ENCODE results near the gene GID8.
A peak's percentile ranks its signal among the peaks of the same experiment; 100 is the strongest.

GID8 gene

GRCh38 chr20:62938105-62938888, at the start of gene GID8:
TSS of gene GID8 (plus strand) at chr20:62938147. CDS start at chr20:62941503, 3,356 bp downstream.
- DNase-seq: peak; percentile 30 to 55

DNA sequence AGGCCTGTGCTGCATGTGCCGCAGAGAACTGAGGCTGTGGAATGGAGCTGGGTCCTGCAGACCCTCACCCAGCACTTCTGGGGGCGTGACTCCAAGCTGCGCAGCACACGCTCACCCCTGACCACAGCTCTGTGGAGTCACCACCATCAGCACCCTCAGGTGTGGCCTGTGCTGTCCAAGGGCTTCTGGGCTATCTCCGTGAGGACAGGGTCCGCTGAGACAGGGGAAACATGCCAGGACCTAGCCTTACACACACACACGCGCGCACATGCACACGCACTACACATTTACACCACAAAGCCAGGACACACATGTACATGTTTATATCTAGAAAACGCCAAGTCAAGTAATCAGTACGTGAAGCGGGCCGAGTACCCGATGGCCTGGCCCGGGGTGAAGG, 49.5 kb upstream of the GID8 start:
- DNase-seq: no peak

- no peak for DNase-seq
Observed at GRCh38 chr20:62888910-62889309, 49.0 kb upstream of the GID8 start.

DNA sequence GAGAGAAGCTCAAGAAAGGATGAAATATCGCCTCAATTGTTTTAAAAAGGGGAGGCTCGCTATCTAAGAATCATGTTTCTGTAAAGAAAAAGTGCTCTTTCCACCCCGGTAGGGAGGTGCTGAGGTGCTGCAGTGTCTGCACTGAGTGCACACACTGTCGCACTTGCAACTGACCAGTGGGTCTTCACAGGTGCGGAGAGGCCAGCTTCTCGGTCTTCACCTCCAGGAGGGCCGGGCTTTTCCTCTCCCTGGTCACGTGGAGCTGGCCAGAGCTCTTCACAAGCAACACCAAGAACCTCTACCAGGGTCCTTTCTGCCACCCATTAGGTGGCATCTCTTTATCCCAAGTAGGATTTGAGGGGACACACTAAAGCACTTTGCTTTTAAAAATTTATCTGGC, 48.5 kb upstream of the GID8 start:
- DNase-seq: no peak

GRCh38 chr20:62889871-62890270, 48.1 kb upstream of the GID8 start:
- no peak for DNase-seq

GRCh38 chr20:62890444-62890843, 47.5 kb upstream of the GID8 start:
- no peak for DNase-seq

- DNase-seq: peak; percentile 36 to 37
Observed at GRCh38 chr20:62891111-62891510, 46.8 kb upstream of the GID8 start.

GRCh38 chr20:62892348-62893304, 45.3 kb upstream of the GID8 start:
- peak; percentile 15 to 36 for DNase-seq

- DNase-seq: no peak
Observed at GRCh38 chr20:62893700-62894099, 44.2 kb upstream of the GID8 start.

DNA sequence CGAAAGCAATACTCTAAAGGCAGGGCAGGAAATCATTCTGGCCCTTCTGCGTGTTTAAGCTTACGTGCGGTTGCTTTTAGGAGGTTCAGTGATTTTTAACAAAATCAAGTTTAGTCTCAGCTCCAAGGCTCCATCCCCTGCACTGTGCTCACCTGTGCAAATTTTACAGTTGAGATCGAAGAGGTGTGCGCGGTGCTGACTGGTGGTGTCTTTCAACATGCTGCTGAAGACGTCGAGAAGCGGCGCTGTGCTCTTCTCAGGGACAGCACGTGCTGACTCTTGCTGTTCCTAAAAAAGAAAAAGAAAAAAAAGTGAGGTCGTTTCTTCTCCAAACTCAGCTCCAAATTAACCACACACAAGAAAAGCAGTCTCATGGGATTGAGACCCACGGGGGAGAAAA, 43.7 kb upstream of the GID8 start:
- no peak for DNase-seq

- DNase-seq: no peak
Observed at GRCh38 chr20:62895539-62895938, 42.4 kb upstream of the GID8 start.

- DNase-seq: no peak
Observed at GRCh38 chr20:62896526-62896925, 41.4 kb upstream of the GID8 start.

DNA sequence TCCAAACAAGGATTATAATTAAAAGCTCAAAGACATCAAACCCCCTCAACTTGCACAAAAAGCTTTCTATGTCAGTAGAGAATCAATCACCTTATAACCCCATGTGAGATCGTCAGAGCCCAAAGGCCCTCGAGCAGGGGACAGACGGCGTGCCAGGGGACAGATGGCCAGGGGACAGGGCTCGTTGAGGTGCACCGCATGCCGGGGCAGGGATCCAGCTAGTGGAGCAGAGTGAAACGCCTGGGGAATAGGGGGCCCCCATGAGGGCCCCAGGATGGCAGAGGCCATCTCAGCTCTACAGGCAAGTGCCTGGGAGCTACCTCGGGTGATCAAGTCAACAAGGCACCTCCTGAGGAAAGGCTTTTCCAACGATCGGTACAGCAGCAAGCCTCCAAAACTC, 40.3 kb upstream of the GID8 start:
- DNase-seq: no peak

- no peak for DNase-seq
Observed at GRCh38 chr20:62898093-62898964, 39.6 kb upstream of the GID8 start.

DNA sequence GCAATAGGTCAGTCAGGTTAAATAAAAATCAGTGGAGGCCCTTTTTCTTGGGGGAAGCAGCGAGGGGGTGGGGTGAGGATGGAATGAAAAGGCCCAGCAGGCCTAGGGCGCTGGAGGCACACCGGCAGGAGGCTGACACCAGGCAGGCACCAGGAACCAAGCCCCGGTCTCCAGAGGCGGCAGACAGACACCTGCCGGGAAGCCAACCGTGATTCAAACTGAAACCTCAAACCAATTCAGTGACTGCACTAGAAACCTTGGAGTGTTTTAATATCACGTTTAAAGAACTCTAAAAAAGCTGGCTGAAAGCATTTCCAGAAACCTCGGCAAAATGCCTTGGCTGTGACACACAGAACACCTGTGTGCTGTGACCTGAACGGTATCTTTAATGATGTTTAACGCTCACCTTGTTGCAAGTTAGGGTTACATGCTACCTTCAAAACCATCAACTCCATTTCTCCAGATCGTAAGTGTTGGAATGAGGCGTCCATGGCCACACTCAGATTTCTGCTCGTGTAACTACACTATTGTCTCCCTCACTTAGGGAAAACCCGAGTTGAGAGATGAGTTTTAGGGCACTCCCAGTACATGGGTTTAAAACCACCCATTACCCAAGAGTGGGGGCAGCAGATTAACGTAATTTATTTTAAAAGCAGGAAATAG, 38.8 kb upstream of the GID8 start:
- no peak for DNase-seq

DNA sequence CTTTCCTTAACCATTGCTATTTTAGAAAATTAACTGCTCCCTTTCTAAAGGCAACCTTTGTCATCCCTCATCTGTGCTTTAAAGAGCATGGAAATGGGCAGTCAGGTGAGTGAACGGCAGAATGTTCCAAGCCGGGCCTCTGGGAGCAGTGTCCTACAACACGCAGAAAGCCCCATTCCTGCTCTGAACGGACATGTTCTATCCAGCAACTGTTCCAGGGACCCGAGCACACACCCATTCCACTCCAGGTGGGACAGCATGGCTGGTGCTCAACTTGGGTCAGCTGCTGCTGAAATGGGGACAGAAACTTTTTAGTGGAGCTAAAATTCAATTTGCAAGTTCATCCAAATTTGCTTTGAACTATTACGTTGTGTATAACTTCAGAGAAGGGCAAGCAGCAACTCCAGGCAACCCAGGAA, 38.3 kb upstream of the GID8 start:
- no peak for DNase-seq

- peak; percentile 78 to 84 for DNase-seq
Observed at GRCh38 chr20:62900052-62900691, 37.8 kb upstream of the GID8 start.

GRCh38 chr20:62900692-62901584, 37.0 kb upstream of the GID8 start:
- peak in 1 of 2 donors; percentile 36 for DNase-seq

GRCh38 chr20:62901891-62902290, 36.1 kb upstream of the GID8 start:
- no peak for DNase-seq

DNA sequence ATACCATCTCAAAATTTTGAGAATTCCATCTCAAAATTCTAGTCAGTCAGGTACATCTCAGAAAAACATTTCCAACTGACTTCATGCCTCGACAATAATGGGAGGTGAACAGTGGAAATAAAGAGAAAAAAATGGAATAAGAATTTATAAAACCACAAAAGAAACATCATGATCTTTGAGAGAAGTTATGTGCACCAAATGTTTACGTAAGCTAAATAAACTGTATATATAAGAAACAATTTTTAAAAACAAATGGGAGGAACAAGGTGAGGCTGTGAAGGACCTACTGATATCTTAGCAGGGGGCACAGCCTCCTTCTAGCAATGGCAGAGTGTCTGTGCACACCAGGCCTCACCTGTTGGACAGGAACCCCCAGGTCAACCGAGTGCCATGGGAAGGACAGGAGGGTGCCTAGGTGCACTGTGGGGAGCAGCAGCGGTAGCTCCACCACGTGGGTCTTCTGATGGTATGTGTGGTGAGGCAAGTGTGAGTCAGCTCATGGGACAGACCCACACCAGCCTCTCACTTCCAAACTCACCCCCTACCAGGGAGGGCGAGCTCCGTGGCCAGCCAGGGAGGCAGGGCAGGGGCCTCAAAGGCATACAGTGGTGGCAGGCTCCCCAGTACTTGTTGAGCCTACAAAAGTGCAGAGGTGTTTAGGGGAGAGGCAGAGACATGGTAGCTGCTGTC, 34.9 kb upstream of the GID8 start:
- DNase-seq: no peak

All from CD4-positive, alpha-beta T cell treated with Interleukin-4 for 1 hour (primary cell).